ENCODE data around the gene RGCC.

DNA sequence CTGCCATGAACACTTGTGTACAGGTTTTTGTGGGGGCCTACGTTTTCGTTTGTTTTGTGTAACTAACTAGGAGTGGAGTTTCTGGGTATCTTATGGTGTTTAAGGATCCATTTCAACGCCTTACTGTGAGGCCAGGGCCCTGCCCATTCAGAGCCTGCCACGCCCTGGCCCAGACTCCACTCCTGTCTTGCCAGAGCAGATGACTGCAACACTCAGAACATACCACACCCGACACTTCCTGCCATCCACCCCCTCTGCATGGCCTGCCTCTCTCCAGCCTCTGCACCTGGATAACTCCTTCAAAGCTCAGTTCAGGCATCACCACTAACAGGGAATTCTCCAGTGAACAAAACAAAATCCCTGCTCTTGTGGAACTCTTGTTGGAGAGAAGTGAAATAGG lies 43.2 kb downstream of the RGCC start:
- TF ChIP-seq, protein P1, sequence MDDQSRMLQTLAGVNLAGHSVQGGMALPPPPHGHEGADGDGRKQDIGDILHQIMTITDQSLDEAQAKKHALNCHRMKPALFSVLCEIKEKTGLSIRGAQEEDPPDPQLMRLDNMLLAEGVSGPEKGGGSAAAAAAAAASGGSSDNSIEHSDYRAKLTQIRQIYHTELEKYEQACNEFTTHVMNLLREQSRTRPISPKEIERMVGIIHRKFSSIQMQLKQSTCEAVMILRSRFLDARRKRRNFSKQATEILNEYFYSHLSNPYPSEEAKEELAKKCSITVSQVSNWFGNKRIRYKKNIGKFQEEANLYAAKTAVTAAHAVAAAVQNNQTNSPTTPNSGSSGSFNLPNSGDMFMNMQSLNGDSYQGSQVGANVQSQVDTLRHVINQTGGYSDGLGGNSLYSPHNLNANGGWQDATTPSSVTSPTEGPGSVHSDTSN (CRISPR knock-in tag; IDR thresholded peaks at IDR 0.05) = no peak
- TF ChIP-seq, protein P2, sequence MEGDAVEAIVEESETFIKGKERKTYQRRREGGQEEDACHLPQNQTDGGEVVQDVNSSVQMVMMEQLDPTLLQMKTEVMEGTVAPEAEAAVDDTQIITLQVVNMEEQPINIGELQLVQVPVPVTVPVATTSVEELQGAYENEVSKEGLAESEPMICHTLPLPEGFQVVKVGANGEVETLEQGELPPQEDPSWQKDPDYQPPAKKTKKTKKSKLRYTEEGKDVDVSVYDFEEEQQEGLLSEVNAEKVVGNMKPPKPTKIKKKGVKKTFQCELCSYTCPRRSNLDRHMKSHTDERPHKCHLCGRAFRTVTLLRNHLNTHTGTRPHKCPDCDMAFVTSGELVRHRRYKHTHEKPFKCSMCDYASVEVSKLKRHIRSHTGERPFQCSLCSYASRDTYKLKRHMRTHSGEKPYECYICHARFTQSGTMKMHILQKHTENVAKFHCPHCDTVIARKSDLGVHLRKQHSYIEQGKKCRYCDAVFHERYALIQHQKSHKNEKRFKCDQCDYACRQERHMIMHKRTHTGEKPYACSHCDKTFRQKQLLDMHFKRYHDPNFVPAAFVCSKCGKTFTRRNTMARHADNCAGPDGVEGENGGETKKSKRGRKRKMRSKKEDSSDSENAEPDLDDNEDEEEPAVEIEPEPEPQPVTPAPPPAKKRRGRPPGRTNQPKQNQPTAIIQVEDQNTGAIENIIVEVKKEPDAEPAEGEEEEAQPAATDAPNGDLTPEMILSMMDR (tag by site-specific recombination; IDR thresholded peaks at IDR 0.05) = no peak
- TF ChIP-seq ZNF416 (tag by site-specific recombination; IDR thresholded peaks at IDR 0.05) = no peak
- TF ChIP-seq REPIN1 (tag by site-specific recombination; IDR thresholded peaks at IDR 0.05; ENCODE audit: low read depth) = no peak
- TF ChIP-seq ZNF24 (tag by site-specific recombination; IDR thresholded peaks at IDR 0.05) = no peak
- no peak for TF ChIP-seq ZNF830 (tag by site-specific recombination; IDR thresholded peaks at IDR 0.05; ENCODE audit: low read depth)
- TF ChIP-seq, protein P3, sequence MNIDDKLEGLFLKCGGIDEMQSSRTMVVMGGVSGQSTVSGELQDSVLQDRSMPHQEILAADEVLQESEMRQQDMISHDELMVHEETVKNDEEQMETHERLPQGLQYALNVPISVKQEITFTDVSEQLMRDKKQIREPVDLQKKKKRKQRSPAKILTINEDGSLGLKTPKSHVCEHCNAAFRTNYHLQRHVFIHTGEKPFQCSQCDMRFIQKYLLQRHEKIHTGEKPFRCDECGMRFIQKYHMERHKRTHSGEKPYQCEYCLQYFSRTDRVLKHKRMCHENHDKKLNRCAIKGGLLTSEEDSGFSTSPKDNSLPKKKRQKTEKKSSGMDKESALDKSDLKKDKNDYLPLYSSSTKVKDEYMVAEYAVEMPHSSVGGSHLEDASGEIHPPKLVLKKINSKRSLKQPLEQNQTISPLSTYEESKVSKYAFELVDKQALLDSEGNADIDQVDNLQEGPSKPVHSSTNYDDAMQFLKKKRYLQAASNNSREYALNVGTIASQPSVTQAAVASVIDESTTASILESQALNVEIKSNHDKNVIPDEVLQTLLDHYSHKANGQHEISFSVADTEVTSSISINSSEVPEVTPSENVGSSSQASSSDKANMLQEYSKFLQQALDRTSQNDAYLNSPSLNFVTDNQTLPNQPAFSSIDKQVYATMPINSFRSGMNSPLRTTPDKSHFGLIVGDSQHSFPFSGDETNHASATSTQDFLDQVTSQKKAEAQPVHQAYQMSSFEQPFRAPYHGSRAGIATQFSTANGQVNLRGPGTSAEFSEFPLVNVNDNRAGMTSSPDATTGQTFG (tag by site-specific recombination; IDR thresholded peaks at IDR 0.05; ENCODE audit: borderline replicate concordance) = no peak

Data from HEK293 (cell line).